GM15510 (cell line): ENCODE data around the gene DOLPP1.

Experiments
- POLR2A ChIP-seq: IDR thresholded peaks from 3 replicates; pipeline ENCODE4 v1.6.1; 2011; ENCODE audit warnings: borderline replicate concordance; ENCODE audit not compliant: insufficient read length; ENCODE audit errors: extremely low read depth

The DOLPP1 gene

DNA sequence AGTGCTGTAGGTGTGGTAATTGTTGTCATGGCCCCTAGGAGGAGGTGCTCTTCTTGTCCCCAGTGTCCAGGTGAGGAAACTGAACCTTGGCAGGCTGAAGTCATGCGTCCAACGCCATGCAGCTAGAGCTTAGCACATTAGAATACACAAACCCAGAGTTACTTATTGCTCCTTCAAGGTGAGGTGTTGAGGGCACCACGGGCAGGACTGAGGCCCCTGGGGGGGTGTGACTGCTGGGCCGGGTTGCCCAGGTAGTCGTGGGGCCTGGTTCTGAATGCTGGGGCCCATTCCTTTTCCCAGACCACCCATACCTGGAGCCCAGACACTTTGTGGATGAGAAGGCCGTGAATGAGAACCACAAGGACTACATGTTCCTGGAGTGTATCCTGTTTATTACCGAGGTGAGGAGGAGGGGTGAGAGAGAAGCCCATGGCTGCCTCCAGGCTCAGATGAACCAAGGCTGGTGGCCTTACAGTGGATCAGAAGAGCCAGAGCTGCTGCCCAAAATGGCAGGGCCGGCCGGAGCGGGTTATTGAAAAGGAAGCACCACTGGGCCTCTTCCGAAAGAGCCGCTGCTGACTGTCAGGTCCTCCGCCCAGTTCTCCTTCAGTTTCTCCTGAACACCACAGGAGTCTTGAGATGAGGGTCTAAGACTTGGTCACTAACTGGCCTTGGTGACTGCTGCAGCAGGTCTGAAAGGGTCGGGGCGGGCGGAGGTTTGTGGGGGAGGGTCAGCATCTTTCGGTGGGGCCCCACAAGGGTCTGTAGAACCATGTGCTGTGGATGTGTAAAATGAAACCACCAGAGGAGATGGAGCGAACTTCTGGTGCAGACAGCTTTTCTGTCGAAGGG lies 56.6 kb downstream of the DOLPP1 start:
- TF ChIP-seq POLR2A, result no peak

- TF ChIP-seq POLR2A, result no peak
These were observed 57.2 kb downstream of the DOLPP1 start for GRCh38 chr9:129138144-129138462.

DNA sequence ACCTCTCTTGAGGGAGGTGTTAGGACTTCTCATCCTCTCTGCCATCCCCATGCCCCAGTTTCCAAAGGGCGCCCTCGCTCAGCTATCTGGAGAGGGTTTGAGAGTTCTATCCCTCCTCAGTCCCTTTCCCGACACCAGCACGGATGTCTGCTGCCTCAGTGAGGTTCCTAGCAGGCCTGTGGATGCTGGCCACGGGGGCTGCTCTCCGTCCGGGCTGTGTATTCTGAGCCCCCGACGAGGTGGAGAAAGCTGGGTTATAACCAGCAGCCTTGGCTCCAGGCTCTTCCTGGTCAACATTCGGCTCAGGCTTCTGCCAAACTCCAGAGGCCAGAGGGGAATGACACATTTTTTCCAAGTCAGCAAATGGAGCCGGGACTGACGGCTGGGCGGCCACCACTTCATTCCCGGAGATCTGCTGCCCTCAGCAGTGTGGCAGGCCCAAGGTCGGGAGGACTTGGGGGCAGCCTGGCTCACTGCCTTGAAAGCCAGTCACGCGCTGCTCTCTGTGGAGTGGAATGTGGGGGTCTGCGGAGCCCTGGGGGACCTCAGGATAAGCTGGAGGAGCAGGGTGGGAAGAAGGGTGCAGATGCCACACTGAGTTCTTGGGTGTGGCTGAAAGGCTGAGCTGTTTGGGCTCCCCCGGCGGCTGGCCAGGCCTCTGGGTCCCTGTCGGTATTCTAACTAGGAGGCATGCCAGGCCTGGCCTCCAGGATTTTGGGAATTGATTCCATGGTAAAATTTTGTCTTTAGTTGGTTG lies 57.7 kb downstream of the DOLPP1 start:
- no peak for TF ChIP-seq POLR2A

DNA sequence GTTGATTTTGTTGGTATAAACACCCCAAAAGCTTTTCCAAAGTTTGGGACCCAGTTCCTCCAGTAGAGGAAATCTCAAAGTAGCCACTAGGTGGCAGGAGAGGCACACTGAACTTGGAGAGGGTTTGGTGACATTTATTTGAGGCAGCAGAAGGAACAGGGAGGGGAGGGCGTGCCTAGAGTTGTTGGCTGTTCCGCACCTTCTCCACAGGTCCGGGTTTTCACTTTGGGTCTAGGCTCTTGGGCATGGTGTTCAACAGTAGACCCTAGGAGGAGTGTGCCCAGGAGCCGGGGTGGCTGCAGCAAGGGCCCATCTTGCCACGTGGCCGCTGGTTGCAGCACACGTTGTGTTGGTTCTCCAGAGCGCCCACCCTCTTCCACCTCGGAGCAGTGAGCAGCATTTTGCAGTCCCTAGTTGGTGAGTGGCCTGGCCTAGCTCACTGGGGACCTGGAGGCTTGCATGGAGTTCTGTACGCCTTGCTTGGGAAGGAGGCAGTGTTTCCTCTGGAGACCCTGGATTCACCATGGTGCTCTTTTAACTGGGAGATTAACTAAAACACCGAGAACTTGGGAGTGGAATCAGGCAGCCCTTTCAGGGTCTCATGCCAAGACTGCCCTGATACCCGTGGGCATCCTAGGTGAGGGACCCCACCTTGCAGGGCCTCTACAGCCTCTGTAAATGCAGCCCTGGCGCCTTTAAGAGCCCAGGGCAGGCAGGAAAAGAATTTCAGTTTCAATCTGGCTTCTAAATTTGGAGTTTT lies 58.5 kb downstream of the DOLPP1 start:
- peak; percentile 36 for TF ChIP-seq POLR2A

DNA sequence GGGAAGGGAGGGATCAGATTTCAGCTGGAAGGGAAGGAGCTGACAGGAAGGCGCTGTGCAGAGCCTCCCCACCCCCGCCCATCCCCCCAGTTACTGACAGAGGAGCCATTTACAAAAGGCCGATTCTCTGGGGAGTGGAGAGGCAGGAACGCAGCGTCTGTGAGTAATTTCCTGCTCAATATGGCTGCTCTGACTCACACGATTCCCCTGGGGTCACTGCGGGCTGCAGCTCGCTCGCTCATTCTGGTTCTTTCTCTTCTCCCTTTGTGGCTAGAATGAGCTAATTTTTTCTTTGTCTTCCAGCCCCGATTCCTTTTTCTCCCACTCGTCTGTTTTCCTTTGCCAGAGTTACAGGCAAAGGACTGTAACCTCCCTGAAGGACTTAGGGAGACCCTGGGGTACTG lies 59.1 kb downstream of the DOLPP1 start:
- TF ChIP-seq POLR2A, result peak; percentile 57
